HG02885 (cell line): ENCODE results near the gene NRCAM.

Source experiments
- ATAC-seq: cut with Tn5 transposase; IDR thresholded peaks from one replicate; pipeline ENCODE4 v1.9.1; 2021; ENCODE audit warnings: mild to moderate bottlenecking; ENCODE audit not compliant: unreplicated experiment, poor library complexity

NRCAM gene

GRCh38 chr7:108145401-108145800 is 310.8 kb downstream of the NRCAM start:
- ATAC-seq: no peak

- ATAC-seq: no peak
These were observed 311.3 kb downstream of the NRCAM start for GRCh38 chr7:108144931-108145330.

GRCh38 chr7:108143658-108144420 is 312.4 kb downstream of the NRCAM start:
- peak; percentile 36 for ATAC-seq

GRCh38 chr7:108142675-108143259 is 313.5 kb downstream of the NRCAM start:
- ATAC-seq: no peak

GRCh38 chr7:108142180-108142579 is 314.1 kb downstream of the NRCAM start:
- ATAC-seq: no peak

- no peak for ATAC-seq
These were observed 315.6 kb downstream of the NRCAM start for GRCh38 chr7:108140671-108141070.

- ATAC-seq: no peak
These were observed 317.3 kb downstream of the NRCAM start for GRCh38 chr7:108138911-108139310.

GRCh38 chr7:108137993-108138392 is 318.2 kb downstream of the NRCAM start:
- ATAC-seq: no peak

GRCh38 chr7:108137040-108137439 is 319.2 kb downstream of the NRCAM start:
- no peak for ATAC-seq

GRCh38 chr7:108136191-108136688 is 320.0 kb downstream of the NRCAM start:
- peak; percentile 33 for ATAC-seq

GRCh38 chr7:108135446-108136190 is 320.6 kb downstream of the NRCAM start:
- peak; percentile 96 for ATAC-seq

- ATAC-seq: no peak
These were observed 321.8 kb downstream of the NRCAM start for GRCh38 chr7:108134486-108134885.

GRCh38 chr7:108132551-108133265 is 323.5 kb downstream of the NRCAM start:
- ATAC-seq: no peak

- no peak for ATAC-seq
These were observed 326.0 kb downstream of the NRCAM start, which contains the start of gene LAMB4 for GRCh38 chr7:108130261-108130660. LAMB4 (minus strand) TSS chr7:108130361; CDS start chr7:108123164, 7,197 bp downstream.

- no peak for ATAC-seq
These were observed 326.9 kb downstream of the NRCAM start for GRCh38 chr7:108129018-108129965.

- no peak for ATAC-seq
These were observed 327.7 kb downstream of the NRCAM start for GRCh38 chr7:108128514-108128913.

GRCh38 chr7:108127461-108127860 is 328.8 kb downstream of the NRCAM start:
- no peak for ATAC-seq

GRCh38 chr7:108124820-108125219 is 331.4 kb downstream of the NRCAM start:
- no peak for ATAC-seq

- ATAC-seq: no peak
These were observed 334.1 kb downstream of the NRCAM start for GRCh38 chr7:108122181-108122580.
